NOMO-1 treated with dmso at 0.1 percent for 144 hours (cell line): ENCODE results near the gene TBC1D30.

Experiments
- DNase-seq: peaks from one replicate; lab custom pipeline; 2025; ENCODE audit not compliant: unreplicated experiment; lab: John Stamatoyannopoulos, UW

TBC1D30 gene

DNA sequence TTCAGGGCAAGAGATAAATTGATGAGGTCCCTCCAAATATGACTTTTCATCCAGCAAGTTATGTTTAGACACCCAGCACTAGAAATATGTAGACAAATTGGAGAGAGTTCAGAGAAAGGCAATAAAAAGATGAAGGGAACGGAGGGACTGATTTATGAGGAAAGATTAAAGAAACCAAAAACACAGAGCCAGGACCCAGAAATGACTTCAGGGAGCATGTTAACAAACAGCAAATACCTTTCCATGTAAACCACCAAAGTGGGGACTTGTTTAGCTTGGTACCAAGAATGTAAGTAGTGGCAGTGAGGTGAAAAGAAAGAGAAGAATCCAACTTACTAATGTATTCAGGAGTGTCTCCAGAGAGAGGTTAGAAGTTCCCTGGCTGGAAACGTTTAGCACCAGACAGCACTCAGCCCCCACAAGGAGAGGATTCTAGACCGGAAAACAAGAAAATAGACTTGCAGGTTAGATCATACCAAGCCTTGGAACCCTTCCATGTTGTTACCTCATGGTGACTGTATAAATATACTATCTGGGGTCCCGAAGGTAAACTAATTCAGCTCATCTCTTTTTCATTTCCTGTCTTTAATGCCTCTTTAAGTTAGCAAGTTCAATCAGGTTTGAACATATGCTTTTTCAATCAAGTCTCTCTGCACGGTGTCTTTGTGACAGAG lies 79.2 kb downstream of the TBC1D30 start:
- no peak for DNase-seq

DNA sequence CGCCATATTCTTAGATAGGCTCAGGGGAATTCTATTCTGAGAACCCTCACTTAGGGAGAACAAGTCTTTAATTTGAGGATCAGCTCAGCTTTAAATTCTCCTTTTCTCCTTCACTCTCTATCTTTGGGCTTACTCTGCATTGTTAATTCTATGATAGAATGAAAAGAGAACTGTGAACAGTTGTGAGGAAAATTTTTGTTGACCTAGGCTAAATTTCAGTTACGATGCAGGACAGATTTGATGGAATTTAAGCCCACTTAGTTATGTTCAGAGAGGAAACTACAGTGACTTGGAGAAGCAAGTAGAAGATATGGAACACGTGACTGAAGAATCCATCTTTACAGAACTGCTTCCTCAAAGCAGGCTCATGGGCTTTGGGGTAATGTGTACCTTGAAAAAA lies 82.7 kb downstream of the TBC1D30 start:
- no peak for DNase-seq

DNA sequence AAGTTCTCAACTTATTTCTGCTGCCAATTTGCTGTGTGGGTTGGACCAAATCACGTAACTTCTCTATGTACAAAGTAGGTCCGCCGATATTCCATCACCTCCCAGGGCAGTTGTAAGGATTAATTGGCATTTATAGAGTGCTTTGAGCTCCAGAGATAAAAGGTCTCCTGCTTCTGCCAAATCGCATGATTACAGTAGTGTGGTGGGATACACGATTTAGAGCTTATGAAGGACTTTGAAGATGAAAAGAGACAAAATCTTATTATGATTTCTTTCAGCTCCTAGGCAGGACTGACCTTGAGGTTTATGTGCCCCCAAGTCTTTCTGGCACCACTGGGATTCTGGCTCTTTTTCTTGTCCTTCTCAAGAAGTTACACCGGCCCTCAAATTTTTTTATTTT lies 84.7 kb downstream of the TBC1D30 start:
- no peak for DNase-seq

DNA sequence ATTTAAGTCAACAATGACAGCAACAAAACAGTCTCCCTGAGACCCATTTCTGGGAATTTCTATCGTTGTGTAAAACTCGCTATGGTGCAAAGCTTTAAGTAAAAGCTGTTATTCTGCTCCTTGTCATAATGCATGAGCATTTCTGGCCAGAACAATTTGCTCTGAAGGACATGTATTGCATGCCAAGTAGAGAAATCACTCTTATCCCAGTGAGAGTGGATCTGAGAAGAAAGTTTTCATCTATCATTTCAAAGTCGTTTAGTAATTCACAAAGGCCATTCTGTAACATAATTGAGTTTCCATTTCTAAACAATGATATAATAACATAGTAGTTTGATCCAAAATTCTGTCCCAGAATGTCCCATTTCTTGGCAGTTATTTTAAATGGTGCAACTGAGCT lies 86.6 kb downstream of the TBC1D30 start:
- DNase-seq, result no peak

DNA sequence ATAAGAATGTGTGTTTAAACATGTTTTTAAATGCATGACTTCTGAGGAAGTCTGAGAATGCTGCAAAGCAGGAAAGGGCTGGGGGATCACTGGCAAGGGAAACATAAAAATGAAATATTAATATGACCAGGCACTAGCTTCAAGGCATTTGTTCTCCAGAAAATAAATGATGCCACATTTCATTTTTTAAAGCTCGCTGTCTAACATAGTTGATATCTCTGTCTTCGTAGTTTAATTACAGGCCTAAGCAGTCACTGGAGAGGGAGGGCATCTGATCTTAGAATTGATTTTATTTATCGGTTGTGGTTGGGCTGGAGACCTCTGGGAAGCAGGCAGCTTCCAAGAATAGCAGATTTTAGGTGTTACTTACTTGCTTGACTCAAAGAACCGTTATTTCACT lies 87.5 kb downstream of the TBC1D30 start:
- DNase-seq, result no peak

DNA sequence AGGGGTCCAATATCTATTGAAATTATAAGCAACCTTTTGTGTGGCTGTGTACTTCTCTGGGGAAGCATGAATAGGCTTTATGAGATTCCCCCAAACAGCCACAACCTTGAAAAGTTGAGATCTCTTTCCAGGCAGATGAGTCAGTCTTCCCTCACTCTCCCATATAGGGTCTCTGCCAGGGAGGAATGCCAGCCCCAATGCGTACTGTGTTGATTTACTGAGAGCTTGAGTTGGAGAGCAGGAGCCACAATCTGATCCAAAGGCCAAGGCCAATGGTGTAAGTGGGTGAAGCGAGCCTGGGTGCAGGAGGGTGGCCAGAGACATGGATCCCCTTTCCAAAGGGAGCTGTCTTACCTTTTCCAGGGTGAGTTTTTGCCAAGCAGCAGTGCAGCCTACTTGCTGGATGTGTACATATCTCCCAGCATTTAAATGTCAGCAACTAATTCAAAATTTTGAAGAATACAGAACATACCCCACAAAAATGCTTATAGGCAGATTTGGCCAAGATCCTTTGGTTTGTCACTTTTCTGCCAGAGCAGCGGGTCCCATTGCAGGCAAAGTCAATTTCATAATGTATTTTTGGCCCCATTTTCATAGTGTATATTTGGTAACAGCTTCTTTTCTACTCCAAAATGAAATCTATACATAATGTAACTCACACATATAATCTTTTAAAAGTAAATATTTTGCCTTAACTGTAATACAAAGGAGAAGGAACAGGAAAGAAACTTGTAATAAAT lies 88.2 kb downstream of the TBC1D30 start:
- no peak for DNase-seq

DNA sequence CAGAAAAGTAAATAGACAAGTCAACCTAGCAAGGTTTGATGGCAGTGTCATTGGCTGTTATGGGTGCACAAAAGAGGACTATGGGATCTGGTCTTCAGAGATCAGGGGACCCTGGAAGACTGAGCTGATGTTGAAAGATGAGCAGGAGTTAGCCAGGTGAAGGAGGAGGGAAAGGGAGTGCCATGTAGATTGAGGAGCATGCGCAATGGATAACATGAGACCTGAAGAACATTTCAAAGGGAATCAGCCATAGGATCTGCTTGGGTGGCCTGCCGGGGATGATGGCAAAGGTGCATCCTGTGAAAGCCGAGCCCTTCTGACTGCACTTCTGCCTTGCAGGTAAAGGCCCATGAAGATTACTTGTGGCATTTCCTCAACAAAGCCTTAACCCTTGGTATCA lies 90.8 kb downstream of the TBC1D30 start:
- DNase-seq, result no peak

DNA sequence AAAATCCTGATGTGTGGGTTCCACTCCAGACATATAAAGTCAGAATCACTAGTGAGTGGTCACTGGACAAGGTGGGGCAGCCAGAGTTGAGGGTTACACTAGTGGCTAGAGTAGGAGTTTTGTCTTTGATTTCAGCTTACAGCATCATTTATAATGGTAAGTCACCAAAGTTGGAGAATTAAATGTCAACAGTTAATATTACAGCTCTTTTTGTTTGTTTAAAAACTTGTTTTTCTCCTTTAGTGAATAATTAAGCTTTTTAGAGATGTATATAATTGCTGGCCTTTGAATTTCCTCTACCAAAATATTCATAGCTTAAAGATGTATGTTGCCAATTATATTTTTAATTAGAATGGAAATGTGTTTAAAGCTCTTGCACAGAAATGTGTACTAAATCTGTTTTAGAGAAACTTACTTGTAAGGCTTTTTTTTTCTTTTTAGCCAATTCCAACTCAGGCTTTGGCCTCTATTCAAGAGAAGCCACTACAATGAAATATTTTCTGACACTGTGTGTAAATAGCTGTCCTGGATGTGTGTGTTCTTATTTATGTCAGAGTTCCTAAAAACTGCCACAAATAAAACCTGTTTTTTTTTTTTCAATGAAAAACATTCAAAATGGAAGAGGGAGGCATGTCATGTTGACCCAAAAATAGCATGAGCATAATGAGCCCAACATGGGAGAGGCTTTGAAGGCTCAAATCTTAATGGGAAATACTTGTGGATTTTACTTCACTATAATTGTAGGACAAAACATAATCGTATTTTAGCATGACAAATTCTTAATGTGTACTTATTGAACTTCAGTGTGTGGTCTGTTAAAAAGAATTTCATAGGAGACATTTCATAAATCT lies 92.2 kb downstream of the TBC1D30 start:
- DNase-seq, result no peak

DNA sequence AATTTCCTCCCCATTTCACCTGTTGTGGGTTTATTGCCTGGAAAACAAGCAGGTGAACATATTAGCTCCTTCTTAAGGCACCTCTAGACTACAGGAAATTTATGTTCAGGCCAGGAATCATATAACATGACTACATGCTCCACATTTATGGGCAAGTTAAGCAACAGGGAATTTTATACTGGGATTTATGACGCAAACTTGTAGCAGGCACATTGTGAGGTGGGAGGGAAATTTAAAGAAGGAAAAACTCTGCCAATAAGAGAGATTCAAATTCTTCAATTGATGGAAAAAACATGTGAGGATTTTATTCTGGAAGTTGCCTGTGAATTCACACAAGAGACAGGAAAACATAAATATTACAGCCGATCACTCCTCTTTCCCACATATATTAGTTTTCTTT lies 93.9 kb downstream of the TBC1D30 start:
- DNase-seq, result no peak

DNA sequence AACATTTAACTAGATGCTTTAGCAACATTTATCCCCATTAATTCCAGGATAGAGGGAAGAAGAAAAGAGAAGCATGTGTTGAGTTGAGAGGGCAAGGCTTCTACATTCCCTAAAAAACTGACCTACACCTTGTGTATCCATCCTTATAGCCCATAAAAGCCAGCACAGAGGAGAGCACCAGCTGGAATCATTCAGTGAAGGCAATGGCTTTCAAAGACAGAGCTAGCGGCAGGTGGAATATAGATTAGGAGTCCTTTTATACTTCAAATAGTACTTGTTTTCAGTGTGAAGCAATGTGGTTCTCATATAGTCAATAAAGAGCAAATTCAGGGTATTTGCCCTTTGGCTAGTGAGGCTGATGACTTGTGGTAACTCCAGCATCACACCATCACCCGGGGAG lies 94.4 kb downstream of the TBC1D30 start:
- no peak for DNase-seq

DNA sequence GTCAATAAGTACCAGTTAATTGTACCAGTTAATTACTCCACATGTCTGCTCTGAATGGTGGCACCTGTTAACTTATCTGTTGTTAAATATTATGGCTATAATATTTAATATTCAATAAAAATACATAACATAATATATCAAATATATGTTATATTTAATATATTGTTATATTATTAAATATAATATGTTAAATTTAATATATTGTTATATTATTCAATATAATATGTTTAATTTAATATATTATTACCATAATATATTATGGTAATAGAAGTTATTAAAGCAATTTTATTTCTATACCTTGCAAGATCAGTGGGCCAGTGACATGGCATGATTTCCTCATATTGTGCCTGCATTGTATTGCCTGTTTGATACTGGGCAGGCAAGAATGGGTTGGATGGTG lies 98.4 kb downstream of the TBC1D30 start:
- DNase-seq, result no peak

DNA sequence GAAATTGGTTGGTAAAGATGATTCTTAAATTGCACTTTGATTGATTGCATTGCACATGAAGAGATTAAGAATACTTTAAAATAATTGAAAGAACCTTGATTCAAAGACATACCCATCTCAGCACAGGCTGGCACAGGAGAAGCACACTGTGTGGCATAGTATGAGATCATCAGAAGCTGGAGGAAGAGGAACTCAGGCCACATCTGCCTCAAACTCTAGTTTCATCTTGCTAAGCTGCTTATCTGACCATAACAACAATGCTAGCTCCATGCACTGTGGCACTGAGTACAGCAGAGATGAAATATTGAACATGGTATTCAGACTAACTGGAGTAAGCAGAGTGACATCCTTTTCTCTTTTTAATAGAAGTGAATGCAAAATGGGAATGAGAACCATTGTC lies 99.1 kb downstream of the TBC1D30 start:
- no peak for DNase-seq
